ENCODE measurements around the gene MRPS14.

The MRPS14 gene

DNA sequence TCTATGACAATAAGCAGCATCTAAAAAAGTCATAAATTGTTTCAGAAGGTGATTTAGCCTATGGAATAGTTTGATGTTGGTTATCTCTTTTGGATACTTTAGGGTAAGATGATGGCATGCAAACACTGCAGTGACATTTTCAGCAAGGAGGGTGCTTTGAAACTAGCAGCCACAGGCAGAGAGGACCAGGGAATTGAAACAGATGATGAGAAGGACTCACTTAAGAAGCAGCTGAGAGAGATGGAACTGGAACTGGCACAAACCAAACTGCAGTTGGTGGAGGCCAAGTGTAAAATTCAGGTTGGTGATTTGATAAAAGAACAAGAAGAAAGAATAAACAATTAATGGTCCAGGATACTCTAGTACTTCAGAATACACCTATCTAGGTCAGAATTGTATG lies 34.7 kb downstream of the MRPS14 start:
- no peak for DNase-seq (ENCODE audit: extremely low spot score)
- POLR2A ChIA-PET: no interaction called here
- TF ChIP-seq, protein P1, sequence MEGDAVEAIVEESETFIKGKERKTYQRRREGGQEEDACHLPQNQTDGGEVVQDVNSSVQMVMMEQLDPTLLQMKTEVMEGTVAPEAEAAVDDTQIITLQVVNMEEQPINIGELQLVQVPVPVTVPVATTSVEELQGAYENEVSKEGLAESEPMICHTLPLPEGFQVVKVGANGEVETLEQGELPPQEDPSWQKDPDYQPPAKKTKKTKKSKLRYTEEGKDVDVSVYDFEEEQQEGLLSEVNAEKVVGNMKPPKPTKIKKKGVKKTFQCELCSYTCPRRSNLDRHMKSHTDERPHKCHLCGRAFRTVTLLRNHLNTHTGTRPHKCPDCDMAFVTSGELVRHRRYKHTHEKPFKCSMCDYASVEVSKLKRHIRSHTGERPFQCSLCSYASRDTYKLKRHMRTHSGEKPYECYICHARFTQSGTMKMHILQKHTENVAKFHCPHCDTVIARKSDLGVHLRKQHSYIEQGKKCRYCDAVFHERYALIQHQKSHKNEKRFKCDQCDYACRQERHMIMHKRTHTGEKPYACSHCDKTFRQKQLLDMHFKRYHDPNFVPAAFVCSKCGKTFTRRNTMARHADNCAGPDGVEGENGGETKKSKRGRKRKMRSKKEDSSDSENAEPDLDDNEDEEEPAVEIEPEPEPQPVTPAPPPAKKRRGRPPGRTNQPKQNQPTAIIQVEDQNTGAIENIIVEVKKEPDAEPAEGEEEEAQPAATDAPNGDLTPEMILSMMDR (IDR thresholded peaks at IDR 0.05; ENCODE audit: control extremely low read depth, extremely low read depth, low read depth, missing control alignments): no peak
- CTCF ChIA-PET: interaction anchor here (0.6 to 3.0 kb wide), 5 partner anchors 10 to 20 kb away, joined by 3 to 18 read pairs (median 4); partner anchors contain the start of gene CACYBP

DNA sequence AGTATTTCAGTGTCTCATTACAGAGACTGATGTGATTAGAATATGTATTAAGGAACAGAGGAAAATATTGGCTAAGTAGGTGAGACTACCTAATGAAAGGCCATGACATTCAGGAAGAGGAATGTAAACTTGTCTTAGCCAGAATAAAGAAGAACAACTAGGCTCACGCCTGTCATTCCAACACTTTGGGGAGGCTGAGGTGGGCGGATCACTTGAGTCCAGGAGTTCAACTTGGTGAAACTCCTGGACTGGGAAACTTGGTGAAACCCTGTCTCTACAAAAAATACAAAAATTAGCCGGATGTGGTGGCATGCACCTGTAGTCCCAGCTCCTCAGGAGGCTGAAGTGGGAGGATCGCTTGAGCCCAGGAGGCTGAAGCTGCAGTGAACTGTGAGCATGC lies 38.3 kb downstream of the MRPS14 start:
- TF ChIP-seq, protein P1 (IDR thresholded peaks at IDR 0.05; ENCODE audit: control extremely low read depth, extremely low read depth, low read depth, missing control alignments): no peak
- ChIA-PET POLR2A (no interaction called here), CTCF (interaction anchor here (1.3 to 6.9 kb wide), 5 partner anchors 8 to 216 kb away, joined by 3 to 58 read pairs (median 4); partner anchors contain the start of gene CACYBP)
- no peak for DNase-seq (ENCODE audit: extremely low spot score)

- CTCF ChIA-PET: interaction anchor here (0.8 to 6.9 kb wide), 17 partner anchors 8 to 721 kb away, joined by 3 to 58 read pairs (median 4); partner anchors contain the start of gene CACYBP
- POLR2A ChIA-PET: no interaction called here
- DNase-seq (ENCODE audit: extremely low spot score): no peak
These were observed 40.1 kb downstream of the MRPS14 start for GRCh38 chr1:174982971-174983689.

DNA sequence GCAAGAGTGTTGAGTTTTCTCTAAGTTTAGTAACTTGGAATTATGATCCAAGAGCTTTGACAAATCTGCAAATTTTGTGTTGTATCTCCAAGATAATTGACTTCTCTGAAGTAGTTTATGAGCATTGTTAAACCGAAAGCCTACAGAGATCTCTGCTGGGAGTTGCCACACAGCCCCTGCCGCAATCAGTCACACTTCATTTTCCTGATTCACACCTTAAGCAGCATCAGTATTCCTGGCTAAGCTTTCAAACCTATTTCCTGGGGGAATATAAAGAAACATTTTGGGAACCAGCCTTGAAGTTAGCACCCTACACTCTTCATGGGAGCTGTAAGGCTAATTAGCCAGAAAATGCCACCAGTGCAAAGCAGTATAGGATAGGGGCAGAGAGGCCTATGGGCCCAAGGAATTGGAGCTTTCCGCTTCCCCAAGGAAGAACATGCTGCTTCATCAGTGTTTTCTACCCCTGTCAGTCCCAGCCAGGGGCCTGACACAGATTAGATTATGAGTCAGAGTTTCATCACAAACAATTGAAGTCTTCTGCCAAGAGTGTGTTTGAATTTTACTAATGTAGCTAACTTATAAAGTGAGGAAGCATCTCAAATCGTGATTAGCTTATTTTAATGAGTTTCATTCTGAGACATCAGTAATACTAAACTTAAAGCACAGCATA lies 46.7 kb downstream of the MRPS14 start:
- DNase-seq (ENCODE audit: extremely low spot score): no peak
- TF ChIP-seq, protein P1 (IDR thresholded peaks at IDR 0.05; ENCODE audit: control extremely low read depth, extremely low read depth, low read depth, missing control alignments): no peak
- POLR2A ChIA-PET: no interaction called here
- CTCF ChIA-PET: interaction anchor here (0.9 to 1.7 kb wide), 7 partner anchors 9 to 22 kb away, joined by 3 to 7 read pairs (median 4); no protein-coding TSS in a partner anchor

More at GRCh38 chr1:174982971-174983689, 40.1 kb downstream of the MRPS14 start:
- TF ChIP-seq, protein P1 (IDR thresholded peaks at IDR 0.05; ENCODE audit: control extremely low read depth, extremely low read depth, low read depth, missing control alignments): peak; percentile 47

DNA sequence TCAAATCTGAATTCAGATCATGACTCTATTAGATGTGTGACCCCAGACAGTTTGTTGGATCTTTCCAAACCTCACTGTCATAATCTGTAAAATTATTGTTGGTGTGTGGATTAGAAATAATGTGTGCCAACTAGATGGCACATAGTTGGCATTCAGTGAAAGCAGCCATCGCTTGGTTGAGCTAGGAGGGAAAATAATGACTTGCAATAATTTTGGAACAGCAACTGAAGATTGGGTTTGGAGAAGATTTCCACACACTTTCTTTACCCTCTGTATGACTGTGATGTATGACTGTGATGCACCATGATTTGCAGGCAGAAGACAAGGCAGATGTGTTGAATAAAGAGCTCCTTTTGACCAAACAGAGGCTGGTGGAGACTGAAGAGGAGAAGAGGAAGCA lies 47.5 kb downstream of the MRPS14 start:
- ChIA-PET POLR2A (no interaction called here), CTCF (interaction anchor here (1.0 to 1.9 kb wide), 6 partner anchors 7 to 23 kb away, joined by 3 to 7 read pairs (median 4); no protein-coding TSS in a partner anchor)
- TF ChIP-seq, protein P1 (IDR thresholded peaks at IDR 0.05; ENCODE audit: control extremely low read depth, extremely low read depth, low read depth, missing control alignments): no peak
- no peak for DNase-seq (ENCODE audit: extremely low spot score)

DNA sequence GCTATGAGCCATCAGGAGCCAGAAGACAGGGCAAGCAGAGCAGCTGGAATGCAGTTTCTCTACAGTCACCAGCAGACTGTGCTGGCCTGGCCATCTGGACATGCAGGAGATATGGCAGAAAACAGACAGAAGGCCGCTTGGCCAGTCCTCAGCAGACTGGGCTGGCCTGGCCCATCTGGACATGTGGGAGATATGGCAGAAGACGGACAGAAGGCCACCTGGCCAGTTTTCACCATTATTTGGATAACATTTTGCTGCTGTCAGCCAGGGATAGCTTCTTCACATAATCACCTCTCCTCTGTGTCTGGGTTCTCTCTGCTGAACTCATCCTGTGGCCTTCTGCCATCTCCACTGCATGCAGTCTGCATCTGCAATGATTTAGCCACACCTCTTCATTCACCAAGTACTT lies 48.5 kb downstream of the MRPS14 start:
- TF ChIP-seq, protein P1 (IDR thresholded peaks at IDR 0.05; ENCODE audit: control extremely low read depth, extremely low read depth, low read depth, missing control alignments): no peak
- CTCF ChIA-PET: interaction anchor here (0.7 to 1.9 kb wide), 5 partner anchors 8 to 40 kb away, joined by 3 to 5 read pairs (median 3); no protein-coding TSS in a partner anchor
- DNase-seq (ENCODE audit: extremely low spot score): no peak
- POLR2A ChIA-PET: interaction anchor here (0.8 kb wide), 1 partner anchor 24 kb away, joined by 3 read pairs; no protein-coding TSS in a partner anchor
